GF-D8 (cell line): ENCODE data around the gene CTIF.
"Not testable (repeated sequence)": the region's sequence is repeated elsewhere in the genome, so short reads cannot be mapped to it uniquely, and the experiment has no call there.

Source experiments
- DNase-seq: peaks from one replicate; lab custom pipeline; 2025; lab: John Stamatoyannopoulos, UW

The CTIF gene

DNA sequence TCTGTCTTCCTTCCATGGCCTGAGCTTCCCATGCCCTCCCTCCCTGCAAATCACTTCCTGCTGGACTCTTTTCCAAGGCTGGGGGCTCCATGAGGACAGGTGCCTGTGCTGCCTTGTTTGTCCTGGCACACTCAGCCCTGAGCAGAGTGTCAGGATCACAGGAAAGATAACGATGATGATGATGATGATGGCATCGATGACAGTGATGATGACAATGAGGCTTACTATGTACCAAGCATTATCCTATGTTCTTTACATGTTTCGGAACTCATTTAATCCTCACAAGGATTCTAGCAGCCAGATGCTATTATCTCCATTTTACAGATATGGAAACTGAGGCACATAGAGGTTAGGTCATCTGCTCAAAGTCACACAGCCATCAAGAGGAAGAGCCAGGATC lies 170.0 kb downstream of the CTIF start:
- no peak for DNase-seq

DNA sequence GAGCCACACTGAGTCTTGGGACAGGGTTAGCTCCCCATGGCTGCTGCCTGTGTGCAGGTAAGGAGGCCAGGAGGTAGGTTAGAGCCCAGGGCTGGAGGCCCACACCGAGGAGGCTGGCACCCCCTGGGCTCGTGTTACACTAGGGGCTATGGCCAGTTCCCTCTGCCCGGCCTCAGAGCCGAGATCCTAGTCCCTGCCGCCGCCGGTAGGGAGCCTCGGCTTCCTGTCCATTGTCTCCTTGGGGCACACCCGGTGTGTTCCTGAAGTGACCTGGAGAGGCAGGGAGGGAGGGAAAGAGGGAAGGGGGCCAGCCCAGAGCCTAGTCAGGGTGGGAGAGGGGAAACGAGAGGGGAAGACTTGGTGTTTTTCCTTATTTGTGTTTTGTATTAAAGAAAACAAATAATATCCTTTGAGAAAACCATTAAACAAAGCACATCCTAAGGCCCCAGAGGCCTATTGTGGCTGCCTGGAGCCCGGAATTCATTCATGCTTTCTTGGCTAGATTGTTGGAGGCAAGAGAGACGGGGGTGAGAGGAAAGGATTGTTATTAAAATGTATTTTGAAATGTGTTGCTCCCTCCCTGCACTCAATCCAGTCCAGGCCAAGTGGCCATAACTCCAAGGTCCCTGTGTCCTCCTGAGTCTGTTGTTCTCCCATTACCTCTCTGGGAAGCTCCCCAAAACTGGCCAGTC lies 170.7 kb downstream of the CTIF start:
- DNase-seq, result no peak

DNA sequence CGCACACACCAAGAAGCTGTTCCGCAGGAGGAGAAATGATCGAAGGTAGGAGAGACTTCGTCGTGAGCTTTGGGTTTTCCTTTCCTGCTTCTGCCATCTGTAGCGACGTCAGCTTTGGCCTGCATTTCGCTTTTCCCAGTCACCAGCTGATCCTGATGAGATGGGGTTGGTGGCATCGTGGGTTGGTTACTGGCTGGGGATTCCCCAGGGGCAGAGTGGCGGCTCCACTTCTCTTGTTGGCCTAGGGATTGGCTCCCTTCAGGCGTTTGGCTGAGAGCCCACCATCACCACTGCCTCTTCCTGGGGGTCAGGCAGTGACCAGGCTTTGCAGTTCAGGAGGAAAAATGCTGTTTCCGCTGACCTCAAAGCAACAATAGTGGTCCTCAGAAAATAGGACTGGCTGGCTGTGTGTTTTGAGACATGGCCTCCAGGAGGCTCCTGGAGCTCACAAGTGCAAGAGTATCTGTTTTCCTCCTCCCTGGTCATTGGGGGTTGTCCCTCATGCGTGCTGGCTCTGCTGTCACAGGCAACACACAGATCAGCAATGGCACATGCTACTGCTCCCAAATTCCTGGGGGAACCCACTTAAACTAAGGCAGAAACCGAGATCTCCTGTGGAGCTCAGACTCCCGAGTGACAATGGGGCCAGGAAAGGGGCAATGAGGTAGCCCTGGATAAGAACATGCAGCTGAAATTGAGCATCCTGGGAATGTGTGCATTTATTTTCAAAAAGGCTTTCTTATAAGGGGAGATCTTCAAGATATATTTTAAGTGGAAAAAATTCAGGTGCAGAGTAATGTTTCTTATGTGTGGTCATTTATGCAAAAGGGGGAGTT lies 173.0 kb downstream of the CTIF start:
- DNase-seq, result no peak

DNA sequence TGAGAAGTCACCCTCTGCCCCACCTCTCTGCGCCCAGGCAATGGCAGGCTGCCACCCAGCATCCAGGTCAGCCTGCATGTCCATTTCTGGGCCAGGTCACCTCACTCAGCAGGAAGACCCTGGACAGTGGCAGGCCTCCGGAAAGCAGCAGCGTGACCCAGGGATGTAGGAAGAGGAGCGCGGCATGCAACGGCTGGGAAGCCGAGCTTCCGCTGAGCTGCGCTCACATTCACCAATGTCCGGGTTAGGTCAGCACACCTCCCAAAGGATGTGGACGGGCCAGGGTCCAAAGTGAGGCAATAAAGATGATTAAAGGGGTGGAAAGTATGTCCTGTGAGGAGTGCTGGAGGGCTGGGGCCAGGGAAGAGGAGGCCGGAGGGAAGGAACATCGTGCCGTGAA lies 174.5 kb downstream of the CTIF start:
- no peak for DNase-seq

DNA sequence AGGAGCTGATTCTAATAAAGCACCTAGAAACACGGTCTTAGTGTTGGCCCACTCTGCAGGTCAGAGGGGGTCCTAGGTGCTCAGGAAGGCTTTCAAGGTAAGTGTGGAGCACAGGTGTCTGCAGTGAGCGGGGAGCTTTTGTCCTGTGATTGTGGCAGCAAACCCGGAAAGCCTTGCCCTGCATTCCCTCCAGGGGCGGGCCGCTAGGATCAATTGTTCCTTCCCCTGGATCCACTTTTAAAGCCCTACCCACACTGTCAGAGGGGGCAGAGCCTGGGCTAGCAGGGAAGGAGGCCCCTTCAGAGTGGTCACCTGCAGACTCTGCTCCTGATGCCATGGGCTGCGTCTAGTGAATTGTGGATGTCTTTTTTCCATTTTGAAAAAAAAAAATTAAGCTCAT lies 176.0 kb downstream of the CTIF start:
- DNase-seq, result no peak

DNA sequence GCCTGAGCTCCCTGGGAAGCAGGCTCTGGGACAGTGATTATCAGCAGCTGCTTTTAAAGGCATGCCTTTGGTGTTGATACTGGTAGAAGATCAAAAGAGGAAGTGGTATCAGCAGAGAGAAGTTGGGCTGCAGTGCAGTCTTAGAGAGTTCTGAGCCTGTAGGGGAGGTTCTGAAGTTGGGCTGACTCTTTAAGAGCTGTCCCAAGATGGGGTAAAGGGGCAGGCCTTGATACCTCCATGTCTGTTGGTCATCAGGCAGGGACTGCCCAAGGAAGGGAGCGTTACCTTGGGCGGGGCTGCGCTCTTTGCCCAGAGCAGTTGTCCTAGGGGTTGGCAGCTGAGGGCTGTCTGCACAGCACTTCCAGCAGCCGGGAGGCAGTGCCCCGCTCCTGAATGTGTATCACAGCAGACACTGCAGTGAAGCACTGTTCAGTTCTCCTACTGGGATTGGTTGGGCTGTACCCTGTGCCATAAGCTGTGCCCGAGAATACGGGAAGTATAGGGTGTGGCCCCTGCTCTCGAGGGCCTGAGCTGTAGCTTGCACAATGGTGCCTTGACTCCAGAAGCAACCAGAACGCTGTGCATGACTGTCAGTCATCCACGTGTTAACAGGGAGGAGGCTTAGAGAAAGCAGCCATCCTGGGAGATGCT lies 177.0 kb downstream of the CTIF start:
- DNase-seq, result peak; percentile 22

DNA sequence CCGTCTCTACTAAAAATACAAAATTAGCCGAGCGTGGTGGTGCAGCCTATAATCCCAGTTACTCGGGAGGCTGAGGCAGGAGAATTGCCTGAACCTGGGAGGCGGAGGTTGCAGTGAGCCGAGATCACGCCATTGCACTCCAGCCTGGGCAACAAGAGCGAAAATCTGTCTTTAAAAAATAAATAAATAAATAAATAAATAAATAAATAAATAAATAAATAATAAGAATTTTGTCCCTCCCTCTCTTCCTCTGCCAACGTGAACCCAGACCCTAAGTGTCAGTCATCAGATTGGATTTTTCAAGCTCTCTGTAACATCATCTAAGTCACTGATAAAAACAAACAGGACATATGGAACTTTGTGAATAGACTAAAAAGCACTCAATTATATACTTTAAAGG lies 178.4 kb downstream of the CTIF start:
- DNase-seq, result not testable (repeated sequence)

DNA sequence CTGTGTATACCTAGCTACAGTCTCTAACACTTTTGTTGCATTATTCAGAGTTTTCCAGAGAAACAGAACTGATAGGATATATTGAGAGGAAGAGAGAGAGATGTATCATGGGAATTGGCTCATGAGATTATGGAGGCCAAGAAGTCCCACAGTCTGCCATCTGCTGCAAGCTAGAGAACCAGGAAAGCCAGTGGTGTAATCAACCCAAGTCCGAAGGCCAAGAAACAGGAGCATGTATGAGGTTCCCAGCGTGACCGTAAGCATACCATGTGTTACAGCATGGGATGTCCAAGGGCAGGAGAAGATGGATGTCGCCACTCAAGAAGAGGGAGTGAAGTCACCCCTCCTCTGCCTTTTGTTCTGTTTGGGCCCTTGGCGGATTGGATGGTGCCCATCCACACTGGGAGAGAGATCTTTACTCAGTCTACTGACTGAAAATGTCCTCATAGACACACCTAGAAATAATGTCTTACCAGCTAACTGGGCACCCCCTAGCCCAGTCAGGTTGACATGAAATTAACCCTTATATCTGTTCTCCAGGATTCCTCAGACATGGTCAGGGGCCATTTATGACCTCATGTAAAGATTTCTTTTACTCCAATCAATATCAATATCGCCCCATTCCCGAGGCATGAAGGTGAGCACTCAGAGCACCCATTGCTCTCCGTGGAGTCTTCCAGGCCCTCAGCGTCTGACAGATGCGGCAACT lies 179.6 kb downstream of the CTIF start:
- no peak for DNase-seq

DNA sequence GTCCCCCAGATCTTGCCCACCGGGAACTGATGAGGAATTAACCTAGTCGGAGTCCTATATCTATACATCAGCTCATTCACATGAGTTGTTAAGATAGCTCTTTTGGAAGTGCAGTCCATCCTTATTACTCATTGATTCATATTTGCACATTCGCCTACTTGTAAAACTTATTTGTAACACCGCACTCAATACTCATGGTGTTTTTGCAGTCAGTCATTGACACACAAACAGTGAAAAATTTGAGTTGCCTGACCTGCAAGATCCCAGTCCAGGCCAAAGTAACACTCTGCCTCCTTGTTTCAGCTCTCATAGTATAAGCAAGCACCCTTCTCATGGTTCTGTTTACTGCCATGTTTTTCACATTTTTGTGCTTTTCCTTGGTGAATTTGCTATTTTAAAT lies 180.6 kb downstream of the CTIF start:
- no peak for DNase-seq

DNA sequence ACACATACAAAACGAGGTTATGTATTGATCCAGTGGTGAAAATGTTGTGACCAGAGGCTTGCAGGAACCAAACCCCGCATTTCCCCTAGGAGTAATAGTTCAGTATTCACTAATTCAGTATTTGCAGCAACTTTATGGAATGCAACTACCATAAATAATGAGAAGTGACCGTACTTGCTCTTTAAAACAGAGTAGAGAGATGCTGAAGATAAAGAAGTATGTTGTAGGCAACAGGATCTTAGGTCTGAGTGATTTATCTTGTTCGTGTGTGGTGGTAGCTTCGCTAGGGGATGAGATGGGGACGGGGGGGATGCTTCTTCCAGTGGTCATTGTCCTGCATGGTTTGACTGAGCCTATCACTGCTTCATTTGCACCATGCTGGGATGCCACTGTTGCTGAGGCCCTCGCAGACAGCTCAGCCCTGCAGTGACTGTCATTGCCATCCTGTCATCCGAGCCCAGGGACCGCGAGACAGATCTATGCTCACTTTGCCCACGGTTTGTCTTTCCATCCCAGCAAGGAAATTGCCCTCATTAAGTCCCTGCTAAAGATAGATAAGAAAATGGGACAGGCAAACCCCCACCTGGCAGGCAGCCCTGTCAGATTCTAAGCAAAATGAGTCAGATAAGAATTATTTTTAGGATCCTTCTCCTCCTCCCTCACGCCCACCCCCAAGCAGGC lies 181.3 kb downstream of the CTIF start:
- no peak for DNase-seq

DNA sequence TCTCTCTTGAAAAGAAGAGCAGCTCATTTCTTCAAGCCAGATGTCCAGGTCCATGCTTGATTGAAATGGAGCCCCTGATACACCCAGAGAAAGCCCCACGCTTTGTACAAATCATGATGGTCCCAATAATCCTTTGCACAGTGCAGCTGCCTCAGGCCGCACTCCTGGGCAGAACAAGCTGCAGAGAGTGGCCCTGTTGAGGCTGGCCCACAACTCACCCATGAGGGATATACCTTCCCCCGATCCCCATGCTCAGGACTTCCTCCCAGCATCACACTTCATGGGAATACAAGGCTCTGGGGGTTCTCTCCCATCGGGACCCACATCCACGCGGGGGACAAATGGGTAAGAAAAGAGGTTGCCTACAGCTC lies 181.8 kb downstream of the CTIF start:
- DNase-seq, result no peak

DNA sequence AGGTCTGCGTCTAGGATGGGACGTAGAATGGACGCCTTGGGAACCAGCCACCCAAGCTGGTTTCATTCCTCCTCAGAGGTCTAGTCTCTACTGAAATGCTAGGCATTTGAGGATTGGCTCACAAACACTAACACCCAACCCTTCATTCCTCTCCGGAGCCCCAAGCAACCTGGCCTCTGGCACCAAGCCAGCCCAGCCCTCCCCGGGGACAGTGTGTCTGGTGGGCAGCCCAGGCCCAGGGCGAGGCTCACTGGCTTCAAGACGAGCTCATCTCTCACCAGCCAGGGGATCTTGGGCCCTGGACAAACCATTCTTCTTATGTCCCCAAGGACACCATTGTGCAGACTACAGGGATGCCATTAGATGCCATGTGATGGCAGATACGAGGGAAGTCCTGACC lies 182.5 kb downstream of the CTIF start:
- DNase-seq, result no peak

DNA sequence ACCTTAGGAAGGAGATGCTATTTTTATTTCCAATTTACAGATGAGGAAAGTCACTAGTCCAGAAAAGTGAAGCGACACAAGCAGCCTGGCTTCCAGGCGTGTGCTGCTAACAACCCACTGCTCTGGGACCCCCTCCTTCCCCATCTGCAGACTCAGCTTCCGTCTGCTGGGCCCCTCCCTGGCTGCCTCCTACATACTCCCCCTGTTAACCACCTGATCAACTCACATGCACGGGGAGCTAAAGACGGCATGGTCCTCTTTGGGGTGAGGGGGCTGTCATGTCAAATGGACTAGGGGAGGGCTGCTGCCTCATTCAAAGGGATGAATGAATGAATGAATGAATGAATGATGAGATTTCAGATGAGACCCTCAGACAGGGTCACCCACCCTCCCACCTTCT lies 184.2 kb downstream of the CTIF start:
- DNase-seq, result no peak

DNA sequence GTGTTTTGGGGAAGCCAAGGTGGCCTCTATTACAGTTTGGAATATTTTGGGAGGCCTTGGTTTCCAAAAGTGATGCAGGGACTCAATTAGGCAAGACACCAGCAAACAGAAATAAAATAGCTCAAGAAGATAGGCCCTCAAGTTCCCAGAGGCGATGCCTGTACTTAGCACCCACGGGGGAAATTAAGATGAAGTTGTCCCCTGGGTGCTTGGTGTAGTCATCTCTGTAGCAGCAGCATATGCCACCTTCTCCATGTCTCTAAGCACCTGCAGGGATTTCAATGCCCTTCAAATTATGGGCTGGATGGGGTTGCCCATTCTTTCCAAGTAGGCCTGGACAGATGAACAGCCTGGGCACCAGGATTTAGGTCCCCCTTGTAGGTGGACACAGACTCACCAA lies 185.0 kb downstream of the CTIF start:
- DNase-seq, result no peak

DNA sequence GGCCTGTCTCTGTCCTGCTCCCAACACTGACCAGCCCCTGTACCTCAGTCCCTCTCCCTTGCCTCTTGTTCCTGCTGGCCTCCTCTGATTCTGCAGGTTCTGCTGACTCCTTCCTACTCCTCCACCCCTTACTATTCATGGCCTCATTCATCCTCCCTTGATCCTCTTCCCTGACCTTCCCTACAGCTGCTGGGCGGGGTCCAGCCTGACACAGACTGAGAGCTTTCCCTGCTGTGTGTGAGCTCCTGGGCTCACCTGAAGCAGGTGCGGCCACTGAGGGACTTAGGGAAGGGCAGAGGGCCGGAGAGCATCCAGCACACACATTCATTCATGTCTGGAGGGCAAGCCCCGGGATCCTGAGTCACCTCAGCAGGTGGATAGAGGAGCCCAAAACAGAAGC lies 185.6 kb downstream of the CTIF start:
- DNase-seq, result no peak

DNA sequence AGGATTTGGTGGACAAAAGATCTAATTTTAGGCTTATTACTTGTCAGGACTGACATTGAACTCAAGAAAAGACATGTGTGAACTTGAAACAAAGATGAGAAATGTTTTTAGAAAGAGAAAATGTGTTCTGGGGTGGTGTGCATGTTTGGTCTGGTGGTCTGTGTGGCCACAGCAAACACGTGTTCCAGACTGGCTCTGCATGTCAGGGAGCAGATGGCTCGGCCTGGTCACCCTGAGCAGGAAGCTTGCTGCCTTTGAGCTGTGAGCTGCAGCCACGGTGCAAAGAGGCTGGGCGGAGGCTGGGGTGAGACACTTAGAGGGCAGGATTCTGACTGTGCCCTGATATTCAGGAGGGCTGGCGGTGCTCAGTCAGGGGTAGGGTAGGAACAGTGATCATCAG lies 186.1 kb downstream of the CTIF start:
- DNase-seq, result no peak

DNA sequence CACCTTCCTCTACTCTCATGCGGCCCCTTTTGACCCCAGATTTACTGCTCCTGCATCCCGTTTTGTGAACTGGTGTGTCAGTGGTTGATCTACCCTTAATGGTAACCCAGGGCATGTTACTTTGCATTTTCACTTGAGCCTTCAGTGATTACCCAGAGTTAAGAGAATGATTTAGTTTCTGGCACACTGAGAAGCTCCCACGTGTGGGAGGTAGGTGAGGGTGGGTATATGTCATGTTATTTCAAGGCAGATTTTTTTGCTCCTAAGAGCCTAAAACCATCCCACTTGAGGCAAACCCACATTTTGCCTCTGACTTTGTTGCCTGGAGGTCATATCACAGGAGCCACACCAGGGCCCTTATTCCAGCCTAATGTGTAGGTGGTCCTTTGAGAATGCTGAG lies 186.7 kb downstream of the CTIF start:
- no peak for DNase-seq

DNA sequence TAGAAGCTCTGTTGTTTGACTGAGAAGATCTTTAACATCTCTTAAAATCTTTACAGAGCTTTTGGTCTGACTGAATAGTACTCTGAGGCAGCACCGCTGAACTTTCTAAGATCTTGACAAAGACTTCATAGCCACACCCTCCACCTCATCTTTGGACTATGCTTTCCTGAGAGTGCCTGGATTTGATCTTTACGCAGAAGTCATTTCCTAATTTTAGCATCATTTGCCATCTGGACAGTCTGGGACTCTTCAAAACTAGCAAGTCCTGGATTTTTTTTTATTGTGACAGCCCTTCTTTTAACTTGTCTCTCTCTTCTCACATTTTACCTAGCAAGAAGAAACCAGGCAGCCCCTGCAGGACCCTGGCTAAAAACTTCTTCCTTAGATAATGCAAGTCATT lies 188.8 kb downstream of the CTIF start:
- no peak for DNase-seq

DNA sequence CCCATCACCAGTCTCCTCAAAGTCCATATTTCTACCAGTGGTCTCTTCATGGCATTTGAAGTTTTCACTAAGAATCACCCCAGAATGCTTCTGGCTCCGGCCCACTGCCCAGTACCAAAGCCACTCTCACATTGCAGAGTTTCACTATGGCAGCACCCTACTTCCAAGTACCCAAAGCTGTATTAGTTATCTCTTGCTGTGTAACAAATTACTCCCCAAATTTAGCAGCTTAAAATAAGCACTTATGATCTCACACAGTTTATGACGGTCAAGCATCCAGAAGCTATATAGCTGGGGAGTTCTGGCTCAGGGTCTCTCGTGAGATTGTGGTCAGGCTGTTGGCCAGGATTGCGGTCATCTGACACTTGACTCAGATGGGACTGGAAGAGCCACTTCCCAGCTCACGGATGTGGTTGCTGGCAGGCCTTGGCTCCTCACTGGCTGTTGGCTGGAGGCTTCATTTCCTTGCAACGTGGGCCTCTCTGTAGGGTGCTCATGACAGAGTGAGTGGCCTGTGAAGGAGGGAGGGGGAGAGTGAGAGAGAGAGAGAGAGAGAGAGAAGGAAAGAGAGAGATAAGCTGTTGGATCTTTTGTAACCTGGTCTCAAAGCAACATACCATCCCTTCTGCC lies 189.5 kb downstream of the CTIF start:
- no peak for DNase-seq

DNA sequence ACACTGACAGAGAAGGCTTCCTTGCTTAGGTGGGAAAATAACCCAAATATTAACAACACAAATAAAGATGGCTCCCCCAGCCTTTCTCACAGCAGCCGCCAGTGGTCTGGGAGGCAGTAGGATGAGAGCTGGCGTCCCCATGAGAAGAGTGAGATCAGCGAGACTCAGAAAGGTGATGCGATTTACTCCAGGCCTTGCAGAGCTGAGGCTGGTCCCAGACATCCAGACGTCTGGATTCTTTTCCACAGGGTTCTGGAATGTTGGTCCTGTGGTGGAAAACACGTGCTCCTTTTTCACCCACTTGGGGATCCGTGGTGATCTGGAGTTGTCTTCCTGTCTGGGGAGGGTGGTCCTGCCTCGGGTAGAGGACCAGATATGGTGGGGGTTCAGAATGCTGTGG lies 190.6 kb downstream of the CTIF start:
- no peak for DNase-seq

DNA sequence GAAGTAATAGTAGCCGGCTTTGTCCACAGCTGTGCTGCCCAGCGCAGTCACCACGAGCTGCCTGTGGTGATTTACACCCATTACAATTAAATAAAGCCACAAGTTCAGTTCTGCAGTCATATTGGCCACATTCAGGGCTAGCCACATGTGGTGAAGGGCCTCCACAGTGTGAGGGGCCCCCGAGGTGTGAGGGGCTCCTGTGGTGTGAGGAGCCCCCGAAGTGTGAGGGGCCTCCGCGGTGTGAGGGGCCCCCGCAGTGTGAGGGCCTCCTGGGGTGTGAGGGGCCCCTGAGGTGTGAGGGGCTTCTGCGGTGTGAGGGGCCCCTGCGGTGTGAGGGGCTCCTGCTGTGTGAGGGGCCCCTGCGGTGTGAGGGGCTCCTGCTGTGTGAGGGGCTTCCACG lies 191.2 kb downstream of the CTIF start:
- no peak for DNase-seq
